ENCODE measurements around the gene MTSS2. TPM values are rescaled to one million over a fixed set of nuclear protein-coding genes. Genes with fewer than 3 reads are reported as not detected.
A peak's percentile ranks its signal among the peaks of the same experiment; 100 is the strongest.

Gene MTSS2
- total and polyA plus RNA-seq, 8 donors, result 5.8 to 50.7 (median 21.2) TPM

- Histone ChIP-seq H3K27me3 (no peaks in the 10 kb centered on the region), H3K36me3 (peaks cover 0 to 22% (median 15%) of the 10 kb centered on the region in 4 donors), H3K9me3 (no peaks in the 10 kb centered on the region), H3K4me3 (no peak overlapping the region), H3K27ac (peak overlapping the region; percentile 1 to 95 (median 83)), H3K4me1 (peaks cover 52 to 93% (median 79%) of the 10 kb centered on the region in 4 donors)
- no peak for TF ChIP-seq EP300 (IDR thresholded peaks at IDR 0.05)
- no peak for TF ChIP-seq CTCF (IDR thresholded peaks at IDR 0.05)
- TF ChIP-seq POLR2AphosphoS5 (IDR thresholded peaks at IDR 0.05), result no peak
- no peak for TF ChIP-seq POLR2A (IDR thresholded peaks at IDR 0.05)
- peak; percentile 64 to 92 for DNase-seq
- 29 to 49% (median 36%) methylated on average over 15 to 19 of the region's 19 CpGs for WGBS, 5 donors
- intact Hi-C loops (cut with DNase I; ENCODE audit: low total_unique reads), result no loop called here
These were observed 11.2 kb upstream of the MTSS2 start for GRCh38 chr16:70696952-70697593.

GRCh38 chr16:70696355-70696754 lies 10.5 kb upstream of the MTSS2 start:
- Histone ChIP-seq H3K36me3 (peaks cover 0 to 26% (median 15%) of the 10 kb centered on the region in 4 donors), H3K4me1 (peaks cover 53 to 93% (median 77%) of the 10 kb centered on the region in 4 donors), H3K4me3 (no peak overlapping the region), H3K9me3 (no peaks in the 10 kb centered on the region), H3K27me3 (no peaks in the 10 kb centered on the region), H3K27ac (peak overlapping the region; percentile 1 to 95 (median 83))
- WGBS, 5 donors, result 93 to 97% (median 97%) methylated on average over 8 of the region's 8 CpGs
- intact Hi-C loops (cut with DNase I; ENCODE audit: low total_unique reads), result no loop called here
- DNase-seq, result no peak
- TF ChIP-seq POLR2A (IDR thresholded peaks at IDR 0.05) (no peak), CTCF (IDR thresholded peaks at IDR 0.05) (no peak), POLR2AphosphoS5 (IDR thresholded peaks at IDR 0.05) (no peak), EP300 (IDR thresholded peaks at IDR 0.05) (no peak)

GRCh38 chr16:70695331-70696070 lies 9.6 kb upstream of the MTSS2 start:
- no peaks in the 10 kb centered on the region for H3K27me3 ChIP-seq
- peak overlapping the region; percentile 9 to 95 (median 83) for H3K27ac ChIP-seq
- intact Hi-C loops (cut with DNase I; ENCODE audit: low total_unique reads), result no loop called here
- H3K4me1 ChIP-seq, result peaks cover 62 to 93% (median 79%) of the 10 kb centered on the region in 4 donors
- DNase-seq, result peak; percentile 73 to 82
- H3K36me3 ChIP-seq, result peaks cover 0 to 26% (median 15%) of the 10 kb centered on the region in 4 donors
- no peaks in the 10 kb centered on the region for H3K9me3 ChIP-seq
- TF ChIP-seq POLR2A (IDR thresholded peaks at IDR 0.05) (no peak), POLR2AphosphoS5 (IDR thresholded peaks at IDR 0.05) (peak in 1 of 3 donors; percentile 34), CTCF (IDR thresholded peaks at IDR 0.05) (peak in 1 of 7 experiments; percentile 25)
- H3K4me3 ChIP-seq, result no peak overlapping the region
- WGBS, 5 donors, result 35 to 50% (median 45%) methylated on average over 8 to 14 of the region's 14 CpGs

- H3K27ac ChIP-seq, result peak overlapping the region in 4 of 5 donors; percentile 83 to 95 (median 88)
- intact Hi-C loops (cut with DNase I; ENCODE audit: low total_unique reads), result no loop called here
- H3K4me3 ChIP-seq, result no peak overlapping the region
- H3K27me3 ChIP-seq, result no peaks in the 10 kb centered on the region
- peaks cover 68 to 93% (median 83%) of the 10 kb centered on the region in 4 donors for H3K4me1 ChIP-seq
- WGBS, 5 donors, result 61 to 91% (median 83%) methylated on average over 4 of the region's 4 CpGs
- TF ChIP-seq EP300 (IDR thresholded peaks at IDR 0.05), result no peak
- TF ChIP-seq CTCF (IDR thresholded peaks at IDR 0.05), result no peak
- no peak for TF ChIP-seq POLR2A (IDR thresholded peaks at IDR 0.05)
- no peak for TF ChIP-seq POLR2AphosphoS5 (IDR thresholded peaks at IDR 0.05)
- no peaks in the 10 kb centered on the region for H3K9me3 ChIP-seq
- peak in 1 of 2 donors; percentile 58 for DNase-seq
- peaks cover 0 to 26% (median 14%) of the 10 kb centered on the region in 4 donors for H3K36me3 ChIP-seq
These were observed 9.0 kb upstream of the MTSS2 start for GRCh38 chr16:70694868-70695218.

All from stomach (tissue), 9 donors.